GM10266 (cell line): ENCODE data around the gene B4GALNT3.

Source experiments
- DNase-seq: peaks from one replicate; pipeline ENCODE4 v3.0.0; 2012; ENCODE audit errors: extremely low spot score
- TF ChIP-seq, protein P1 (sequence below): IDR thresholded peaks from 2 replicates; pipeline ENCODE4 v1.5.1; 2012; ENCODE audit warnings: mild to moderate bottlenecking, low read depth; ENCODE audit not compliant: control insufficient read depth, insufficient read depth; ENCODE audit errors: missing control alignments

B4GALNT3 gene

DNA sequence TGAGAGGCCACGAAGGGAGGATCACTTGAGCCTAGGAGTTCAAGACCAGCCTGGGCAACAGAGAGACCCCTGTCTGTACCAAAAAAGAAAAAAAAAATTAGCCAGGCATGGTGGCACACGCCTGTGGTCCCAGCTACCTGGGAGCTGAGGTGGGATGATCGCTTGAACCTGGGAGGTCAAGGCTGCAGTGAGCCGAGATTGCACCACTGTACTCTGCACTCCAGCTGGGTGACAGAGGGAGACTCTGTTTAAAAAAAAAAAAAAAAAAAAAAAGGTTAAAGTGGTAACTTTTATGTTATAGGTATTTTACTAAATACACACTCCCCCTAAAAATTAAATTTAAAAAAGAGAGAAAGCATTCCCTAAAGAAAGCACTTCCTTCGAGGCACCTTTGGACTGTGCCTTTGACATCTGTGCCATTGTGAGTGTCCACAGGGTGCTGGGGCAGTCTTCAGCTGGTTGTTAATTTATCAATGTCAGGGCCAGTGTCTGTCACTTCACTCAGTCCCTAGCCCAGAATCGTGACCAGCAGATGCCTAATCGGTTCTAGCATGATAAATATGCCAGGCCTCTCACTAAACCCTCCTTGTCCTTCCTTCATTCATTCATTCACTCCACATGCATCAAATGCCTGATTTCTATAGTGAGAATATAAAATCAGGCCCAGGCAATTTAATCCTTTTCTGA lies 63.1 kb downstream of the B4GALNT3 start:
- no peak for DNase-seq

DNA sequence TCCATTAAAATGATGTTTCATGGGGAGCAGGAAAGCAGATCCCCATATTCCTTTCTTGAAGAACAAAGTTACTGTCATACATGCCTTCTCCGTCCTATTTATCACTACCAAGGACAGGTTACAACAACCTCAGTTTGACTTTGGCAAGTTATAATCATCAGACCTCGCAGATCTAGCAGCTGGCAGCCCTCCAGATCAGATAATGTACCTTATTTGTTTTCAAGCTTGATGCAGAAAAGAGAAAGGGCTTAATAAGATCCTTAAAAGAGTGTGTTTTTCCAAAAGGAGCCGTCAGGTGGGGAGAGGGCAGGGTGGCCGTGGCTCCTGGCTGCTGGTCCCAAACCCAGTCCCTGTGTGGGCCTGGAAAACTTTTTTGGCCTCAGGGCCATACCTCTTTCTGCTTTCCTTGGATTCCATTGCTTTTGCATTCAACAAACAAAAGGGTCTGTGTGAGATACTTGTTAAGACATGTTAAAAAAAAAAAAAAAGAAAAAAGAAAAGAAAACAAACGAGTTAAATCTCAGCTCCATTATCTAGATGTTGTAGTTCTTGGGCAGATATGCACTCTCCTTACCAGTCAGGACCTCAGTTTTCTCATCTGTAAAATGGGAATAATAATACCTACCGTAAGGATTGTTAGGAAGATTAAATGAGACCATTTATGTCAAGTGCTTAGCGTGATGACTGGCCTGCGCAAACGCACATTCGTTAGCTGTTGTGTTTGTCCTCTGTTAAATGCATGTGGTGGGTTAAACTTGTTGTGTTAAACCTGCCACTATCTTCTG lies 64.6 kb downstream of the B4GALNT3 start:
- DNase-seq: no peak
- TF ChIP-seq, protein P1, sequence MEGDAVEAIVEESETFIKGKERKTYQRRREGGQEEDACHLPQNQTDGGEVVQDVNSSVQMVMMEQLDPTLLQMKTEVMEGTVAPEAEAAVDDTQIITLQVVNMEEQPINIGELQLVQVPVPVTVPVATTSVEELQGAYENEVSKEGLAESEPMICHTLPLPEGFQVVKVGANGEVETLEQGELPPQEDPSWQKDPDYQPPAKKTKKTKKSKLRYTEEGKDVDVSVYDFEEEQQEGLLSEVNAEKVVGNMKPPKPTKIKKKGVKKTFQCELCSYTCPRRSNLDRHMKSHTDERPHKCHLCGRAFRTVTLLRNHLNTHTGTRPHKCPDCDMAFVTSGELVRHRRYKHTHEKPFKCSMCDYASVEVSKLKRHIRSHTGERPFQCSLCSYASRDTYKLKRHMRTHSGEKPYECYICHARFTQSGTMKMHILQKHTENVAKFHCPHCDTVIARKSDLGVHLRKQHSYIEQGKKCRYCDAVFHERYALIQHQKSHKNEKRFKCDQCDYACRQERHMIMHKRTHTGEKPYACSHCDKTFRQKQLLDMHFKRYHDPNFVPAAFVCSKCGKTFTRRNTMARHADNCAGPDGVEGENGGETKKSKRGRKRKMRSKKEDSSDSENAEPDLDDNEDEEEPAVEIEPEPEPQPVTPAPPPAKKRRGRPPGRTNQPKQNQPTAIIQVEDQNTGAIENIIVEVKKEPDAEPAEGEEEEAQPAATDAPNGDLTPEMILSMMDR: no peak

More for the DNA sequence above, 63.1 kb downstream of the B4GALNT3 start:
- TF ChIP-seq, protein P1: no peak

- TF ChIP-seq, protein P1: no peak
- no peak for DNase-seq
These were observed 66.3 kb downstream of the B4GALNT3 start for GRCh38 chr12:526089-526488.

GRCh38 chr12:527241-527640 lies 67.5 kb downstream of the B4GALNT3 start:
- TF ChIP-seq, protein P1: no peak
- DNase-seq: no peak

- TF ChIP-seq, protein P1: no peak
- no peak for DNase-seq
These were observed 68.0 kb downstream of the B4GALNT3 start for GRCh38 chr12:527729-528128.

GRCh38 chr12:530308-530707 lies 70.6 kb downstream of the B4GALNT3 start:
- DNase-seq: no peak
- TF ChIP-seq, protein P1: no peak

DNA sequence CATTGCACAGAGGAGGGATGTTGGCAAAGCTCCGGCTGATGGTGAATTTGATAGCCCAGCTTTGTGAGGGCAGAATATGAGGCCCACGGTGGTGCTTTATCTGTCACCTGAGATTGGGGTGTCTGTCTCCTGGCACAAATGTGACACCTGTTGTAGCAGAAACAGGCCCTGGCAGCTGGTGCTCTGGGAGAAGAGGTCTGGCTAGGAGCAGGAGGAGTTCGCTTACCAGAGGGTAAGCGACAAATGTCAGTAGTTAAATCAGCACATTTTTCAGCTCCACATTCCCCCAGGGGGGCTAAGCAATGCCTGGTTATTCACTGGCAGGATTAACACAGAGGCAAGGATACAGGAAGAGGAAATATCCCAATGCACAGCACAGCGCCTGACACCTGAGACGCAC lies 71.1 kb downstream of the B4GALNT3 start:
- no peak for DNase-seq
- TF ChIP-seq, protein P1: no peak
